ENCODE measurements around the gene NBEA. TPM values are rescaled to one million over a fixed set of nuclear protein-coding genes. Genes with fewer than 3 reads are reported as not detected.

The NBEA gene
- total and polyA plus RNA-seq, 2 experiments from 2014 or later, result 2.6 to 12.3 TPM

GRCh38 chr13:34951528-34951927 lies 9.5 kb downstream of the NBEA start:
- Histone ChIP-seq H2AFZ (no peak overlapping the region), H3K4me2 (no peak overlapping the region), H3K27ac (no peak overlapping the region), H3K9me2 (replicated peaks; ENCODE audit: insufficient read depth) (no peaks in the 10 kb centered on the region), H3K9me3 (ENCODE audit: low read depth) (no peaks in the 10 kb centered on the region), H4K20me1 (ENCODE audit: insufficient read depth, poor library complexity, severe bottlenecking) (no peaks in the 10 kb centered on the region), H3K27me3 (no peaks in the 10 kb centered on the region), H3K4me3 (no peak overlapping the region), H3K36me3 (replicated peaks; ENCODE audit: insufficient read depth, low read depth) (no peaks in the 10 kb centered on the region), H3K4me1 (ENCODE audit: insufficient read depth) (no peaks in the 10 kb centered on the region), H3K79me2 (peaks cover 15% of the 10 kb centered on the region)
- TF ChIP-seq CTCF (IDR thresholded peaks at IDR 0.05; ENCODE audit: poor library complexity) (no peak), EZH2phosphoT487 (IDR thresholded peaks at IDR 0.05; ENCODE audit: low read depth, severe bottlenecking, unreplicated experiment) (no peak), EZH2 (IDR thresholded peaks at IDR 0.05; ENCODE audit: borderline replicate concordance) (no peak)
- no peak for DNase-seq (ENCODE audit: low spot score)

GRCh38 chr13:34959489-34959888 lies 17.4 kb downstream of the NBEA start:
- Histone ChIP-seq H3K4me3 (no peak overlapping the region), H3K27me3 (no peaks in the 10 kb centered on the region), H3K9me2 (replicated peaks; ENCODE audit: insufficient read depth) (no peaks in the 10 kb centered on the region), H3K36me3 (replicated peaks; ENCODE audit: insufficient read depth, low read depth) (no peaks in the 10 kb centered on the region), H2AFZ (no peak overlapping the region), H3K9me3 (ENCODE audit: low read depth) (no peaks in the 10 kb centered on the region), H4K20me1 (ENCODE audit: insufficient read depth, poor library complexity, severe bottlenecking) (no peaks in the 10 kb centered on the region), H3K4me2 (no peak overlapping the region), H3K27ac (no peak overlapping the region), H3K4me1 (ENCODE audit: insufficient read depth) (no peaks in the 10 kb centered on the region), H3K79me2 (no peaks in the 10 kb centered on the region)
- TF ChIP-seq CTCF (IDR thresholded peaks at IDR 0.05; ENCODE audit: poor library complexity), result no peak
- no peak for TF ChIP-seq EZH2phosphoT487 (IDR thresholded peaks at IDR 0.05; ENCODE audit: low read depth, severe bottlenecking, unreplicated experiment)
- TF ChIP-seq EZH2 (IDR thresholded peaks at IDR 0.05; ENCODE audit: borderline replicate concordance), result no peak
- DNase-seq (ENCODE audit: low spot score), result no peak
- 100% methylated on average over 1 of the region's 1 CpG for WGBS (ENCODE audit: low lambda C conversion rate, missing lambda C conversion rate)

GRCh38 chr13:34964558-34964957 lies 22.5 kb downstream of the NBEA start:
- no peak for DNase-seq (ENCODE audit: low spot score)
- peaks cover 2% of the 10 kb centered on the region for H3K79me2 ChIP-seq
- H3K4me1 ChIP-seq (ENCODE audit: insufficient read depth), result no peaks in the 10 kb centered on the region
- H3K4me2 ChIP-seq, result no peak overlapping the region
- no peak overlapping the region for H3K4me3 ChIP-seq
- H4K20me1 ChIP-seq (ENCODE audit: insufficient read depth, poor library complexity, severe bottlenecking), result no peaks in the 10 kb centered on the region
- H3K36me3 ChIP-seq (replicated peaks; ENCODE audit: insufficient read depth, low read depth), result no peaks in the 10 kb centered on the region
- no peak for TF ChIP-seq EZH2phosphoT487 (IDR thresholded peaks at IDR 0.05; ENCODE audit: low read depth, severe bottlenecking, unreplicated experiment)
- TF ChIP-seq CTCF (IDR thresholded peaks at IDR 0.05; ENCODE audit: poor library complexity), result no peak
- no peak for TF ChIP-seq EZH2 (IDR thresholded peaks at IDR 0.05; ENCODE audit: borderline replicate concordance)
- H3K27me3 ChIP-seq, result no peaks in the 10 kb centered on the region
- no peak overlapping the region for H2AFZ ChIP-seq
- no peaks in the 10 kb centered on the region for H3K9me3 ChIP-seq (ENCODE audit: low read depth)
- WGBS (ENCODE audit: low lambda C conversion rate, missing lambda C conversion rate), result 87% methylated on average over 4 of the region's 4 CpGs
- no peak overlapping the region for H3K27ac ChIP-seq
- no peaks in the 10 kb centered on the region for H3K9me2 ChIP-seq (replicated peaks; ENCODE audit: insufficient read depth)

All from hepatocyte (in vitro differentiated cells).